Fibroblast of villous mesenchyme (primary cell): ENCODE results near the gene C1orf159. TPM values are rescaled to one million over a fixed set of nuclear protein-coding genes. Genes with fewer than 3 reads are reported as not detected.

ENCODE experiments used
- DNase-seq: peaks from one replicate; pipeline ENCODE4 v3.0.0-alpha.2; 2010; ENCODE audit warnings: low read depth
- H3K4me3 ChIP-seq: 2 replicates; pipeline ENCODE4 v1.5.1; 2011; ENCODE audit warnings: low read depth, mild to moderate bottlenecking, low read length
- total RNA-seq: library from RNA; depleted of rRNA; stranded (reverse); fragments of >200 nt; gene quantifications from 2 replicates; pipeline ENCODE4 v1.2.3, GENCODE V29; 2012
- TF ChIP-seq, protein P1 (sequence below): IDR thresholded peaks from 2 replicates; pipeline ENCODE4 v1.5.1; 2012; ENCODE audit warnings: low read depth, mild to moderate bottlenecking, low read length; ENCODE audit not compliant: insufficient read depth

The C1orf159 gene
- total RNA-seq, 1 donor, result 6.5 TPM

GRCh38 chr1:1132042-1132950 is 16.4 kb upstream of the C1orf159 start:
- no peak for DNase-seq
- H3K4me3 ChIP-seq, result no peak overlapping the region
- TF ChIP-seq, protein P1, sequence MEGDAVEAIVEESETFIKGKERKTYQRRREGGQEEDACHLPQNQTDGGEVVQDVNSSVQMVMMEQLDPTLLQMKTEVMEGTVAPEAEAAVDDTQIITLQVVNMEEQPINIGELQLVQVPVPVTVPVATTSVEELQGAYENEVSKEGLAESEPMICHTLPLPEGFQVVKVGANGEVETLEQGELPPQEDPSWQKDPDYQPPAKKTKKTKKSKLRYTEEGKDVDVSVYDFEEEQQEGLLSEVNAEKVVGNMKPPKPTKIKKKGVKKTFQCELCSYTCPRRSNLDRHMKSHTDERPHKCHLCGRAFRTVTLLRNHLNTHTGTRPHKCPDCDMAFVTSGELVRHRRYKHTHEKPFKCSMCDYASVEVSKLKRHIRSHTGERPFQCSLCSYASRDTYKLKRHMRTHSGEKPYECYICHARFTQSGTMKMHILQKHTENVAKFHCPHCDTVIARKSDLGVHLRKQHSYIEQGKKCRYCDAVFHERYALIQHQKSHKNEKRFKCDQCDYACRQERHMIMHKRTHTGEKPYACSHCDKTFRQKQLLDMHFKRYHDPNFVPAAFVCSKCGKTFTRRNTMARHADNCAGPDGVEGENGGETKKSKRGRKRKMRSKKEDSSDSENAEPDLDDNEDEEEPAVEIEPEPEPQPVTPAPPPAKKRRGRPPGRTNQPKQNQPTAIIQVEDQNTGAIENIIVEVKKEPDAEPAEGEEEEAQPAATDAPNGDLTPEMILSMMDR, result no peak

DNA sequence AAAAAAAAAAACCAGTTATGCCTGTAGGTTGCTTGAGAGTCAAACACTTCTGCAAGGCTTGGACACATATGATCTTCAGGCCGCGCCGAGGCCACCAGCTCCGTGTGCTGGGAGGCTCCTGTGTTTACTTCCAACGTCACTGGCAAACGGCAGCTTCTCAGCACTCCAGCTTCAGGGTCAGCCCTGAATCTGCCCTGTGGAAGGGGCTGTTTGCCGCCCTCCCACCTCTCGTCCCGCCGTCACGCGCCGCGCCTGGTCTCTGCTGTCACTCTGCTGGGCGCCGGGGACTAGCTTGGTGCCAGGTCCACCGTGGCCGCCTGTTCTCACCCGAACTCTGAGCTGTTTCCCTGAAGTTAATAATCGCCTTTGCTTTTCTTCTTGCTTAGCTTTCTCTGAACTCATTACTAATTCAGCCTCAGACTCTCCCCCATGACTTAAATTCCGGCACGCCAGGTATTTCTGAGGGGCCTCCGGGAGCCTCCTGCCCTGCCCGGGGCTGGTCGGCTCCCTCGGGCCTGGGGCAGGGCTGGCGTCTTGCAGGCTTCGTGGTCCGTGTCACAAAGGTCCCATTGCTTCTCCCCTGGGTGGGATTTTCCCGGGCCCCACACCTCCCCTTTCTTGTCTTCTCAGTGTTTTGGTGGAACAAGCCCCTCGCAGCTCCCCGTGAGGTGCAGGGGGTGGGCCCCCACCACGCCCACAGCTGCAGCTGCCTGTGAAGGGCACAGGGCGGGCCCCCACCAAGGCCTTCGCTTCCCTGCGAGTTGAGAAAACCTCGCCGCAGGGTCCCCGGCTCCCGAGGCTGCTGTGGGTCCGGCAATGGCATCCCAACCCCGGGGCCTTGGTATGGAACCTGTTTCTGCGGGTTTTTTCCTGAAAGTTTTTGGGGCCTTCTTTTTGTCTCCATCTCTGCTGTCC is 14.6 kb upstream of the C1orf159 start:
- no peak overlapping the region for H3K4me3 ChIP-seq
- TF ChIP-seq, protein P1, result no peak
- DNase-seq, result no peak

DNA sequence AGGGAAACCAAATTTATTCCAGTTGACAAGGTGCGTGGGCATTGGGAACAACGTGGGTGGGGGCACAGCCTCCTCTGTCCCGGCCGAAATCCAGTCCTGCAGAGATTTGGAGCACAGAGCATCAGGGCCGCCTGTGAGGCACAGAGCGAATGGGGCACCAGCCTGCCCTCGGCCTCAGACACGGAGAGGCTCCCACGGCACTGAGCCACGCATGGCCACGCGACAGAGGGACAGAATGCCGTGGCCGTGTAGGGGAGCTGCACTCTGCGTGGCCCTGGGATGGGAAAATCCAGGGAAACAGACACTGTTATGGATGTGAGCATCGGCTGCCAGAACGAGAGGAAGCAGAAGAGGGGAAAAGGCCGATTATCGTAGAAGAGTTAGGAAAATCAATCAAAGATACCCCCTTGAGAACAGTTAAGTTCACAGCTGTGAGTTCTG is 13.5 kb upstream of the C1orf159 start:
- no peak overlapping the region for H3K4me3 ChIP-seq
- TF ChIP-seq, protein P1, result no peak
- DNase-seq, result no peak

DNA sequence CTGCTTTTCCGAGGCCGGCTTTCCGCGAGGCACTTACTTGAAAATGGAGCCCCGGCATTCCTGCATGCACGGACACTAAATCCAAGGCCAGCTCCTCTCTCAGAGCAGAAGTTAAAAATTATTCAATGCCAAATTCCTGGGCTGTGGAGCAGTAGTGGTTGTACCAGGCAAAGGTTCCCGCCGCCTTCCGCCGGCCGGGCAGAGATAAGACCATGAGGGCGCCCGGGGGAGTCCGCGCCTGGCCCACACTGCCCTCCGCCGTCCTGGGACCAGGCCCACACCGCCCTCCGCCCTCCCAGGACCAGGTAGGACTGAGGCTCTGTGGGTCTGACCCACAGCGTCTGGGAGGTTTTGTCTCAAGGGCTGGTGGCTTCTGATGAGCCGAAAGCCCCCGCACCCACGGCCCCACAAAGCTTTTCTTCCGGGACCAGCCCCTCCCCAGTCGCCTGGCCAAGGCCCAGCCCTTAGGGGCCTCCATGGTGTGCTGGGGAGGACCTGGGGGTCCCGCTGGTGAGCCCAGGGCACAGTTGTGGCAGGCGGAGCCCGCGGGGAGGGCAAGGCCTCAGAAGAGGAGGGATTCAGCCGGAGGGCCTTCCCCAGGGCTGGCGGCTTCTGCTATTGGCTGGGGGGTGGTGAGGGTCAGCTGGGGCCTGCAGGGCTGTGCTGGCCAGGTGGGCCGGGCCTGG is 12.7 kb upstream of the C1orf159 start:
- TF ChIP-seq, protein P1, result no peak
- no peak overlapping the region for H3K4me3 ChIP-seq
- DNase-seq, result no peak

GRCh38 chr1:1127551-1128451 is 11.9 kb upstream of the C1orf159 start:
- H3K4me3 ChIP-seq, result no peak overlapping the region
- TF ChIP-seq, protein P1, result no peak
- no peak for DNase-seq

DNA sequence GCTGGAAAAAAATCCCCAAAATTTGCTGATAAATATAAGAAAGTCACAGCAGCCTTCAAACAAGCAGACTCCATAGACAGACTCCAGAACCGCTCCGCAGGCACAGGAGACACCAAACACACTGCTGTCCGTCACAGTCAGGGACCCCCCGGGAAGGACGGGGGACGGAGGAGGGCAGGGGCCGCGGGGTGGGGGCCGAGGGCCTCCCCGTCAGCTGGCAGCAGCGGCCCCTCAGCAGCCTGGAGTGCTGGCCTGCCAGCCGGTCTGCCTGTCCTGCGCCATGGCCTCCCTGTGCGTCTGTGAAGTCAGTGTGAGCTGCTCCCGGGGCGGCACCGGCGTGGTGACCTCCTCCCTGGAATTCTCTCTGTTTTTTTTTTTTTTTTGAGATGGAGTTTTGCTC is 10.1 kb upstream of the C1orf159 start:
- TF ChIP-seq, protein P1, result no peak
- DNase-seq, result no peak
- H3K4me3 ChIP-seq, result no peak overlapping the region
